Cerebellar nuclear complex (tissue), 1 donor: ENCODE data around the gene CRLF2.
"Not testable (repeated sequence)": the region's sequence is repeated elsewhere in the genome, so short reads cannot be mapped to it uniquely, and the experiment has no call there.

Experiments
- DNase-seq, 2 experiments: peaks; one replicate each; lab custom pipeline; 2025; lab: John Stamatoyannopoulos, UW

The CRLF2 gene

DNA sequence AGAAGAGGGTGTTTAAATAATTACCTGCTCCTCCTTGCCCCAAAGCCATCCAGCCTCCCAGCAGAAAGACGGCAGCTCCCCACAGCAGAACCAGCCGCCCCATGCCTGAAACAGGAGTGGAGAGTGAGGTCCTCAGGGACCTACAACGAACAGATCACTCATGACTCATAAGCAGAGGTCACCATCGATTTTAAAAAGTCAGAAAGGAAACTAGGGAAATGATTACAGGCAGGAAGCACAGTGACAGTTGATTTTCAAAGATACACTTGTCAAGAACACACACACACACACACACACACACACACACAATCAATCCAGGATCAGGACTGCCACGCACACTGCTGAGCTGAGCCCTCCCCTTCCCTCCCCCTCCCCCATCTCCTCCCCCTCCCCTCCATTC is at the start of gene CRLF2:
TSS of gene CRLF2 (minus strand) at position 118 of the 400 bp plus-strand sequence. CDS start at position 103, 15 bp downstream.
- no peak for DNase-seq

DNA sequence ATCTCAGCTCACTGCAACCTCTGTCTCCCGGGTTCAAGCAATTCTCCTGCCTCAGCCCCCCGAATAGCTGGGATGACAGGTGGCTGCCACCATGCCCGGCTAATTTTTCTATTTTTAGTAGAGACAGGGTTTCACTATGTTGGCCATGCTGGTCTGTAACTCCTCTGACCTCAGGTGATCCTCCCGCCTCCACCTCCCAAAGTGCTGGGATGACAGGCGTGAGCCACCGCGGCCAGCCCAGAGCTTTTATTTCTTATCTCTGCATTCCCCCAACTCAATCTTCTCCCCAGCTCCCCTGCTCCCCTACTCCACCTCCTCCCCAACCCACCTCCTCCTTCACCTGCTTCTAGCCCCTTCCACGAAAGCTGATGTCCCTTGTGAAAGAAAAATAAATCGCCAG is 49.3 kb upstream of the CRLF2 start:
- not testable (repeated sequence) for DNase-seq

- no peak for DNase-seq
Measured at GRCh38 chrX:1261285-1261684, 48.8 kb upstream of the CRLF2 start.

DNA sequence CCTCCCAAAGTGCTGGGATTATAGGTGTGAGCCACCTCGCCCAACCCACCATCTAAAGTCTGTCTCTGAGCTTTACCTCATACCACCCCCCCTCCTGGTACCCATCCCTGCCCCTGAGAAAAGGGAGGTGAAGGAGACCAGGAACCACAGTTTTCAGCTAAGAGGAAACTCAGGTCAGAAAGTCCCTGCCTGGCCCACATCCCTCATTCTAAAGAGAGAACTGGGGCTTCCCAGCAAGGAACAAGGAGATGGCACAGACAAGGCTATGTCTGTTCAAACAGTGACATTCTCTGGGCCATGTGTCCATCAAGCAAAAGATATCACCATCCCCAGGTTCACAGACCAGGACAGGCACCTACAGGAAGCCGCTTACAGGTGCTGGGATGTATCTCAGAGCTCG is 40.4 kb upstream of the CRLF2 start:
- DNase-seq = no peak

DNA sequence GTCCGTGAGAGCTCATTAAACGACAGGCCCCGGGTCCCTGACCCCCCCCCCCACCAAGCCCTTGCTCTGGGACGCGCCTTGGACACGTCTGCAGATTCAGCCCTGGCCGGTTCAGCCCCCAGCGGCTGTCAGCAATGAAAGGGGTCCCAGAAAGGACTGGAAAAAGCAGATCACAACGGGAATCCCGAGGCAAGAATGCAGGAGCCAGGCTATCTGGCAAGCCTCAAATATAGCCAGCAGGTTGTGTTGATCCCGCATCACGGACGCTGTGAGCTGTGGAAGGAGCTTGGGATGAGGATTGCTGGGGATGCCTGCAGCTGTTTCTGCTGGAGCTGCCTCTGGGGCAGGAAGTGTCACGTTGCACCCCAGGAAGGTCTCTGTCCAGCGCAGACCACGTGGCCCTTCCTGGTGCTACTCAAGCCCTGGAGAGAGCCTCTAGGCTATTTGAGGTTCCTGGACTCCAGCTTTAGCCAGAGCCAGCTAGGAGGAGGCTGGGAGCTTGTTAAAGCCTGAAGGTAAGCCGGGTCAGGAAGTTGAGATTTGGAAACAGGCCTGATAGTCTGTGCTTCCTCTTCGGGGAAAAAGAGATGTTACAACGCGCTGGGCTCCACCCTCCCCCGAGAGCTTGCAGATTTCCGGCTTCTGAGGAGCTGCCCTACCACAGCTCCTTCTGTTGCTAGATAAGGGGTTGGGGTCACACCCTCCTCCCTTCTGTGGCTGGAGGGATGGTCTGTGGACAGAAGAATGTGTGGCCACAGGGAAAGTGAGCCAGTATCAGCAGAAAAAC is 36.8 kb upstream of the CRLF2 start:
- DNase-seq = no peak

DNA sequence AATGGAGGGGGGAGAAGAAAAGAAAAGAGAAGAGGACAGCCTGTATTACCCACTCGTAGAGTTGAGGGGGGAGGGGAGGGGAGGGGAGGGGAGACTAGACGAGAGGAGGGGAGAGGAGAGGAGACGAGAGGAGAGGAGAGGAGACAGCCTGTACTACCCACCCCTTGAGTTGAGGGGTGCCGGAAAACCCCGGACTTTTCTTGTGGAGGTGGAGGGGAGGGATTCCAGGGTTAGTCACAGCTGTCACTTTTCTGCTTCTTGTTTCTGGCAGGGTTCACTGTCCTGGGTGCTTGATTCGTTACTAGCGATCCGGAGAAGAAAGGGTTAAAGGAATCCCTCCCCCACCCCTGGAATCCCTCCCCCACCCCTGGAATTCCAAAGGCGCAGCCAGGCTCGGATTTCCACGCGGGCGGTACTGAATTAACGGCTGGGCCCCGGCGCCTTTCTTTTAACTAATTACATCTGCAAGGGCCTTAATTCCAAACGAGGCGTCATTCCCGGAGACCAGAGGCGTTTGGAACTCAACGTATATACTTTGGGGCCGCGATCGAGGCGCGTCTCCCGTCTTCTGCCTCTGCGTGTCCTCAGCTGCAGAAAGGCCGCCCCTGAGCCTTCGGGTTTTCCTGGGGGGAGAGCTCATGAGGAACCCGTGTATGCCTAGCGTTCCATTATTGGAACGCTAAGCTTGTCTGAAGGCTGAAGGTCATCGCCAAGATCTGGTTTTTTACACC is 36.0 kb upstream of the CRLF2 start:
- DNase-seq = no peak

GRCh38 chrX:1246816-1247215 is 34.4 kb upstream of the CRLF2 start:
- DNase-seq = no peak

- no peak for DNase-seq
Measured at GRCh38 chrX:1244164-1245076, 32.0 kb upstream of the CRLF2 start.

- DNase-seq = no peak
Measured at GRCh38 chrX:1242891-1243402, 30.5 kb upstream of the CRLF2 start.

DNA sequence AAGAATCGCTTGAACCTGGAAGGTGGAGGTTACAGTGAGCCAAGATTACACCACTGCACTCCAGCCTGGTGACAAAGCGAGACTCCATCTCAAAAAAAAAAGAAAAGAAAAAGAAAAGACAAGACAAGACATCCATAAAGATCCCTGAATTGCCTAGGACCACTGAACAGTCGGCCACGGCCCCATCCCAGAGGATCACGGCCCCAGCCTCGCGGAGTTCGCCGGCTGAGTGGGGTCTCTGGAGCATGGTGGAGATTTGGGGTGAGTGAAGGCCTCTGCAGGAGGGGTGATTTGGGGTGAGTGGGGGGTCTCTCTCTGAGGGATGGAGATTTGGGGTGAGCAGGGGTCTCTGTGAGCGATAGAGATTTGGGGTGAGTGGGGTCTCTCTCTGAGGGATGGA is 28.1 kb upstream of the CRLF2 start:
- not testable (repeated sequence) for DNase-seq

DNA sequence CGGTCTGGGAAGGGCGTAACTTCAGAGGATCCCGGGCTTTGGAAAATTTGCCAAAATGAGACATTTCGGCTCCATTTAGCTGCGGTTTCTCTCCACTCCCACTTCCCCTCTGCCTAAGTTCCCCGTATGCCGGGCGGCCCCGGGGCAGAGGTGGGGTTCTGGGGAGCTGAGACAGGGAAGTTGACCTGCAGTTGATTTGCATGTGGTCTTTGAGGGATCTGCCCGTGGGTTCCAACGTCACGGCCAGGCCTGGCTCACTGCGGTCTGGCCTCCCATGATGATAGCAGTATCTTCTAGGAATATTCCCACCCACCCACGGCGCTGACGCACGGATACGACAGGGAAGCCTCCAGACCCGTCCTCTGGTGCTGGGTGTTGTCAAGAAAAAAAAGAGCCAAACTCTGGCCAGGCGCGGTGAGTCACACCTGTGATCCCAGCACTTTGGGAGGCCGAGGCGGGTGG is 27.3 kb upstream of the CRLF2 start:
- no peak for DNase-seq

GRCh38 chrX:1231850-1232465 is 19.5 kb upstream of the CRLF2 start:
- DNase-seq = no peak

DNA sequence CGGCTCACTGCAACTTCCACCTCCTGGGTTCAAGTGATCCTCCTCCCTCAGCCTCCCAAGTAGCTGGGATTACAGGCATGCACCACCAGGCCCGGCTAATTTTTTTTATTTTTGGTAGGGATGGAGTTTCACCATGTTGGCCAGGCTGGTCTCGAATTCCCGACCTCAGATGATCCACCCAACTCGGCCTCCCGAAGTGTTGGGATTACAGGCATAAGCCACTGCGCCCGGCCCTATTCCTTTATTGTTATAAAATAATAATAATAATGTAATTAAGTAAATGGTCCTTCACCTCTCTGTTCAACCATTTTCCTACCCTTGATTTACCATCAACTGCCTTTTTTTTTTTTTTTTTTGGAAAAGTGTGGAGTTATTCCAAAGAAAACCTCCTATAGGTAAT is 15.7 kb upstream of the CRLF2 start:
- not testable (repeated sequence) for DNase-seq

DNA sequence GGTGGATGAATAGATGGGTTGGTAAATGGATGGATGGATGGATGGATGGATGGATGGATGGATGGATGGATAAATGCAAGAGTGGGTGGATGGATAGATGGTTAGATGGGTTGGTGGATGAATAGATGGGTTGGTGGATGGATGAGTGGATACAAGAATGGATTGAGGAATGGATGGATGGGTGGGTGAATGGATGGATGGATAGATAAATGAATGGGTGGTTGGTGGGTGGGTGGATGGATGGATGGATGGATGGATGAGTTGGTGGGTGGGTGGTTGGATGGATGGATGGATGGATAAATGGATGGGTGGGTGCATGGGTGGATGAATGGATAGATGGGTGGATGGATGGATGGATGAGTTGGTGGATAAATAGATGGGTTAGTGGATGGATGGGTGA is 13.8 kb upstream of the CRLF2 start:
- no peak for DNase-seq

DNA sequence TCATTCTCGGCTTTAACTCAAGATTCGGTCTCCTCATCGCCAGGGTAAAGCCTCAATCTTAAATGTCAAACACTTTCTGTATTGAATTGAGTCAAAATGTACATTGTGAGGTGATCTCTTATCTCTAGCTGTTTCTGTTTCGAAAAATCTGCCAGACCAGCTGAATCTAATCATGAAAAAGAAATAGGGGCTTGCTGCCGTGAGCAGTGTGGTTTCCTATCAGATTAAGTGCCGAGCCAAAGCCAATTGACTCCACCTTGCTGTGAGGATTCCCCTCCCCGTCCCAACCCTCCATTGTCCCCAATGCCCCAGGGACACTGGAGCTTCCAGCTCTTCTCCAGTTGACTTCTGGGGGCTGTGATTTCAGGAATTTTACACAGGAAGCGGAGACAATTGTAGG is 12.5 kb upstream of the CRLF2 start:
- no peak for DNase-seq

DNA sequence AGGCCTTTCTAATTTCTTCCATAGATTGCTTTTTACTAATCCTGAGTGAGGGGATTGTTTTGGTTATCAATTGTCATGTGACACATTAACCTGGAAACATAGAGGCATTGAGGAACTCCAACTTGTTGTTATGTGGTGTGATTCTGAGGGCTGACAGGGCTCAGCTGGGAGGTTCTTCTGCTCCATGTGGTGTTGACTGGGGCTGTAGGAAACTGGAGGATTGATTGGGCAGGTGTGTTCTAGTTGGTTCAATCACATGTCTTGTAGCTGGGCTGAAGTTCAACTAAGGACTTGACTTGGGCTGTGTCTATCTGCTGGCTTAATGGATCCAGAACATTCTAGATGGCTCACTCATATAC is 10.8 kb upstream of the CRLF2 start:
- DNase-seq = no peak

DNA sequence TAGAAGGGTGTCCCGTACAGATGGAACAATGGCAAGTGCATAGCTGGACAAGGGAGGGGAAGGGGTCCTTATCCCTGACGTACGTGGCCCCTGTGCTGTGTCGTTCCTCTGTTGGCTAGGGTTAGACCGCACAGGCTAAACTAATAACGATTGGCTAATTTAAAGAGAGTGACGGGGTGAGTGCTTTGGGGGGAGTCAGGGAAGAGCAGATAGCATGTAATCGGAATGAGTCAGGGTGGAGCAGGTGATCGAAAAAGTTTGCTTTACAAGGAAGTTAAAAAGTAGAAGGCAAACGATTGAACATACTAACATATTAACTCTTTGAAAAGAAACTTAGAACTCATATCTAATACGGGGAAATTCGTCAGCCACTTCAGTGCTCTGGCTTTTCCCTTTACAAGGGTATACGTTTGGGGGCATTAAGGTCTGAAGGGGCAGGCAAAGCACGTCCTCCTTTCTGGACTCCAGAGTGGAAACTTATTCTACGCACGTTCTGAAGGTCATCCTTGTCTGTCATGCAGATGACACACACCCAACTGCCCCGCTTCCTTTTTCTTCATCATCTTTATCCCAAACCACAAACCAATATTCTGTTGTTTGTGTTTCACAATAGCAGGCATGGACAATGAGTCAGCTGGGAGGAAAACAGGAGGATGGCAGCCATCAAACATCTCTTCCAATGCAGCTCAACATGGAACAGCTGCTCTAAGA is 10.2 kb upstream of the CRLF2 start:
- no peak for DNase-seq

DNA sequence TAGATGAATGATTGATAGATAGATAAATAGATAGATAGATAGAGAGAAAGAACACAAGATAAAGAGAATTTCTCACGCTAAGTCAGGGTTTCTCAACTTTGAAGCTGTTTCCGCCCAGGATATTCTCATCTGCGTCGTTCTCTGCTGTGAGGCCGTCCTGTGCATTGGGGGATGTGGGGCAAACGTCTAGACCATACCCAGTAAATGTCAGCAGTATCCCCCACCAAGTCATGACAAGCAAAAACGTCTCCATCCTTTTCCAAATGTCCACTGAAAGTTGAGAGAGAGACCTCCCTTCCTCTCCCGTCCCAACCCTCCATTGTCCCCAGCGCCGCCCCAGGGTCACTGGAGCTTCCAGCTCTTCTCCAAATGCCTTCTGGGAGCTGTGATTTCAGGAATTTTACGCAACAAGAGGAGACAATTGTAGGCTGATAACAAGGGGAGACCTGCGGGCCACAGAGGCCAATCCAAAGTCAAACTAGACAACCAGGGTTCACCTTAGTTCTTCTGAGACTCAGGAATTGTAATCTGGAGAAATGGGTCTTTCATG is 8.9 kb upstream of the CRLF2 start:
- no peak for DNase-seq

DNA sequence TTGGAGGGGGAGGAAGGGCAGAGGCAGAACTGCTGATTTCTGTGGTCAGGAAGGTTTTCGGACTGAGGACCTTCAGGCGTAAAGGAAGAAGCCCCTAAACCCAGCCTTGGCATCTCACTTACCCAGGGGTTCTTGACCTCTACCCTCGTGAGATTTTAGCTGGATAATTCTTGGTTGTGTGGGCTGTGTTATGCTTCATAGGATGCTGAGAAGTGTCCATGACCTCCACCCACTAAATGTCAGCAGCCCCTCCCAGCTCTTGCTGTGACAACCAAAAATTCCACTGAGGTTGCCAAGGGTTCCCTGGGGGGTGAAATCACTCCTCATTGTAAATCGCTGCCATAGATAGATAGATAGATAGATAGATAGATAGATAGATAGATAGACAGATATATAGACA is 5.8 kb upstream of the CRLF2 start:
- no peak for DNase-seq

GRCh38 chrX:1215123-1215823 is 2.8 kb upstream of the CRLF2 start:
- no peak for DNase-seq
